Body of pancreas (tissue), 4 donors: Measurements from ENCODE around the gene PCMT1.

Experiments used
- CTCF ChIP-seq, 7 experiments: fragments of 450-650 bp in 4 of 7; fragments of 200-600 bp in 3 of 7; sonication (generic) in 3 of 7; IDR thresholded peaks; one replicate each; pipeline ENCODE4 v1.5.1; 2016 to 2019; ENCODE audit warnings: antibody characterized with exemption in 7 of 7
- POLR2A ChIP-seq, 3 donors: fragments of 450-650 bp; IDR thresholded peaks; one replicate each; pipeline ENCODE4 v1.6.1; 2016; ENCODE audit warnings: antibody characterized with exemption in 3 of 3, mild to moderate bottlenecking in 2 of 3

DNA sequence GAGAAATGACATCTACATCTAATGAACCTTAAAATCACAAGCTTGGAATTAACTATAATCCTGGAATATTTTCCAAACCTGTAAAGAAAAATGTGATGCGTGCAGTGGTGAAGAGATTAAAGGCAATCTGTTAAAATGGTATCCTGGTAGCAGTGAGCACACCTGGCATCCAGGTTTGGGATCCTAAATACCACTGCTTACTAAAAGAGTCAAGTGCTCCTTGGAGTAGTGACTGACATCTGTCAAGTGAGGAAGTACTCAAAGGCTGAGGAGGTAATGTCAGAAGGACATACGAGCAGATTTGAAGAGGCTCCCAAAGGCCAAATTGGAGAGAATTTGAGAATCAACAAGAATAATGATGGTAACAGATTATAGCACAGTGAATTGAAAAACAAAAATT, 32.8 kb downstream of the PCMT1 start:
- TF ChIP-seq CTCF (IDR thresholded peaks at IDR 0.05): no peak
- no peak for TF ChIP-seq POLR2A (IDR thresholded peaks at IDR 0.05)
